ENCODE measurements around the gene APOC3. TPM values are rescaled to one million over a fixed set of nuclear protein-coding genes. Genes with fewer than 3 reads are reported as not detected.

Gene APOC3
- total and polyA plus RNA-seq, 10 of the 15 experiments (the other 5 are each of a cell fraction or from before 2014, with no cell fraction given) = 1.9 TPM; not detected in 9

DNA sequence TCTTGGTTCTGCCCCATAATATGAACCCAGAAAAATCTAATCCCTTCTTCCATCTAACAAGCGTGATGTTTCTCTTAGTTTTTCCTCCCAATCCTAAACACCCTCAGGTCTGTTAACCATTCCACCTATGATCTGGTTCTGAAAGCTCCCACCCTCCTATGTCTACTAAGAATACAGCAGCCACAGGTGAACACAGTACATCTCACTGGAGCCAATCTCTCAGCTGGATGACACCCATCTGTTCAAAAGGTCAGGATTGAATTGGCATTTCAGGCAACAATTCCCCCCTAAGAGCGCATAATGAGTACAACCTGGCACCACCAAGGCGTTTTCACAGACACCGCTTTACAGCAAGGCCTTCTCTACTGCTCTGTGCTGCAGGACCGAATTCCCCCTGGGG, 26.7 kb downstream of the APOC3 start (continued):
- TF ChIP-seq ATF7 (IDR thresholded peaks at IDR 0.05; ENCODE audit: low read depth) (no peak), CHD1 (IDR thresholded peaks at IDR 0.05; ENCODE audit: low read depth, low read length) (no peak), TCF12 (IDR thresholded peaks at IDR 0.05; ENCODE audit: low read depth, low read length) (no peak), POLR2A (IDR thresholded peaks at IDR 0.05; ENCODE audit: low read depth, low read length) (no peak)

DNA sequence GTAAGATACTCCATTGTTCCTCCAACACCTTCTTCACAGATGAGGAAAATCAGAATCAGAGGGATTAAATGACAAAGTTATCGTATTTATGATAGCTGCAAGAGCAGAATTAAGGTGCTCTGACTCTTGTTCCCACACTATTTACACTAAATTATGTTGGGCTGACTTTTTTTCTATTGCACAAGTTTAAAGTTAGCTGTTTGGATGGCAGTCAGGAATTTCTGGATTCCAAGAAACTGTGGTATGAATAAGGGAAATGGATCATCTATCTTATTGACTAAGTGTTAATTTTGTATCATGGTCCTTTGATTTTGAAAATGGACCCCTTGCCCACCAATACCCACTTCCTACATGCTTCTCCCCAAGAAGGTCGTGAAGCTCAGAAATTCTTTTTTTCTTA, 27.6 kb downstream of the APOC3 start:
- ATAC-seq = no peak
- TF ChIP-seq FOS (IDR thresholded peaks at IDR 0.05; ENCODE audit: borderline replicate concordance, extremely low read depth, insufficient read length) (no peak), SIN3A (IDR thresholded peaks at IDR 0.05; ENCODE audit: low read depth, low read length) (no peak), CREB1 (IDR thresholded peaks at IDR 0.05; ENCODE audit: low read depth) (no peak), SPI1 (IDR thresholded peaks at IDR 0.05; ENCODE audit: borderline replicate concordance, insufficient read depth, low read depth, low read length) (no peak), NR2F1 (conservative IDR thresholded peaks at IDR 0.05) (no peak), SMC3 (IDR thresholded peaks at IDR 0.05; ENCODE audit: borderline replicate concordance, low read length) (no peak), NBN (IDR thresholded peaks at IDR 0.05) (no peak), JUNB (IDR thresholded peaks at IDR 0.05) (no peak), TAF1 (IDR thresholded peaks at IDR 0.05; ENCODE audit: borderline replicate concordance, low read depth, low read length) (no peak), CHD4 (IDR thresholded peaks at IDR 0.05) (no peak), SP1 (IDR thresholded peaks at IDR 0.05; ENCODE audit: low read depth, low read length) (no peak), NR2C1 (IDR thresholded peaks at IDR 0.05) (no peak), POLR2AphosphoS2 (IDR thresholded peaks at IDR 0.05; ENCODE audit: low read depth, low read length) (no peak), CHD1 (IDR thresholded peaks at IDR 0.05; ENCODE audit: low read depth, low read length) (no peak), IKZF1 (conservative IDR thresholded peaks at IDR 0.05) (no peak)
- TF ChIP-seq, protein P1, sequence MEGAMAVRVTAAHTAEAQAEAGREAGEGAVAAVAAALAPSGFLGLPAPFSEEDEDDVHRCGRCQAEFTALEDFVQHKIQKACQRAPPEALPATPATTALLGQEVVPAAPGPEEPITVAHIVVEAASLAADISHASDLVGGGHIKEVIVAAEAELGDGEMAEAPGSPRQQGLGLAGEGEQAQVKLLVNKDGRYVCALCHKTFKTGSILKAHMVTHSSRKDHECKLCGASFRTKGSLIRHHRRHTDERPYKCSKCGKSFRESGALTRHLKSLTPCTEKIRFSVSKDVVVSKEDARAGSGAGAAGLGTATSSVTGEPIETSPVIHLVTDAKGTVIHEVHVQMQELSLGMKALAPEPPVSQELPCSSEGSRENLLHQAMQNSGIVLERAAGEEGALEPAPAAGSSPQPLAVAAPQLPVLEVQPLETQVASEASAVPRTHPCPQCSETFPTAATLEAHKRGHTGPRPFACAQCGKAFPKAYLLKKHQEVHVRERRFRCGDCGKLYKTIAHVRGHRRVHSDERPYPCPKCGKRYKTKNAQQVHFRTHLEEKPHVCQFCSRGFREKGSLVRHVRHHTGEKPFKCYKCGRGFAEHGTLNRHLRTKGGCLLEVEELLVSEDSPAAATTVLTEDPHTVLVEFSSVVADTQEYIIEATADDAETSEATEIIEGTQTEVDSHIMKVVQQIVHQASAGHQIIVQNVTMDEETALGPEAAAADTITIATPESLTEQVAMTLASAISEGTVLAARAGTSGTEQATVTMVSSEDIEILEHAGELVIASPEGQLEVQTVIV (IDR thresholded peaks at IDR 0.05; ENCODE audit: borderline replicate concordance, partially characterized antibody) = no peak
- TF ChIP-seq, protein P2, sequence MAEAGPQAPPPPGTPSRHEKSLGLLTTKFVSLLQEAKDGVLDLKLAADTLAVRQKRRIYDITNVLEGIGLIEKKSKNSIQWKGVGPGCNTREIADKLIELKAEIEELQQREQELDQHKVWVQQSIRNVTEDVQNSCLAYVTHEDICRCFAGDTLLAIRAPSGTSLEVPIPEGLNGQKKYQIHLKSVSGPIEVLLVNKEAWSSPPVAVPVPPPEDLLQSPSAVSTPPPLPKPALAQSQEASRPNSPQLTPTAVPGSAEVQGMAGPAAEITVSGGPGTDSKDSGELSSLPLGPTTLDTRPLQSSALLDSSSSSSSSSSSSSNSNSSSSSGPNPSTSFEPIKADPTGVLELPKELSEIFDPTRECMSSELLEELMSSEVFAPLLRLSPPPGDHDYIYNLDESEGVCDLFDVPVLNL (IDR thresholded peaks at IDR 0.05; ENCODE audit: low read depth, low read length) = no peak
- TF ChIP-seq, protein P3, sequence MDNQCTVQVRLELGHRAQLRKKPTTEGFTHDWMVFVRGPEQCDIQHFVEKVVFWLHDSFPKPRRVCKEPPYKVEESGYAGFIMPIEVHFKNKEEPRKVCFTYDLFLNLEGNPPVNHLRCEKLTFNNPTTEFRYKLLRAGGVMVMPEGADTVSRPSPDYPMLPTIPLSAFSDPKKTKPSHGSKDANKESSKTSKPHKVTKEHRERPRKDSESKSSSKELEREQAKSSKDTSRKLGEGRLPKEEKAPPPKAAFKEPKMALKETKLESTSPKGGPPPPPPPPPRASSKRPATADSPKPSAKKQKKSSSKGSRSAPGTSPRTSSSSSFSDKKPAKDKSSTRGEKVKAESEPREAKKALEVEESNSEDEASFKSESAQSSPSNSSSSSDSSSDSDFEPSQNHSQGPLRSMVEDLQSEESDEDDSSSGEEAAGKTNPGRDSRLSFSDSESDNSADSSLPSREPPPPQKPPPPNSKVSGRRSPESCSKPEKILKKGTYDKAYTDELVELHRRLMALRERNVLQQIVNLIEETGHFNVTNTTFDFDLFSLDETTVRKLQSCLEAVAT (IDR thresholded peaks at IDR 0.05) = no peak
- intact Hi-C loops (cut with micrococcal nuclease; ENCODE audit: unreplicated experiment) (no loop called here), in situ Hi-C loops (cut with MboI) (no loop called here)
- ChIA-PET POLR2A (no interaction called here), SMC1A (ENCODE audit: uncharacterized antibody, unreplicated experiment) (no interaction called here), CTCF (interaction anchor here (1.2 to 2.1 kb wide), 3 partner anchors 22 to 369 kb away, joined by 4 to 6 read pairs (median 5); no protein-coding TSS in a partner anchor), RAD21 (ENCODE audit: unreplicated experiment) (no interaction called here)
- Histone ChIP-seq H3K4me2 (ENCODE audit: control insufficient read depth, insufficient read depth) (no peak overlapping the region), H3K79me2 (ENCODE audit: control insufficient read depth, insufficient read depth, low read length) (no peaks in the 10 kb centered on the region), H3K4me3 (no peak overlapping the region), H3K36me3 (ENCODE audit: control insufficient read depth in 2 of 2, insufficient read depth in 2 of 2, low read length in 1 of 2) (peaks cover 3 to 9% of the 10 kb centered on the region in 2 experiments; a peak in 2 of 4 replicates), H3K27me3 (replicated peaks in 1 of 2; ENCODE audit: control insufficient read depth in 2 of 2, insufficient read depth in 2 of 2, low read length in 1 of 2) (no peaks in the 10 kb centered on the region), H3K27ac (ENCODE audit: control insufficient read depth, insufficient read depth) (no peak overlapping the region), H3K4me1 (ENCODE audit: control insufficient read depth, insufficient read depth, low read length) (peaks cover 21% of the 10 kb centered on the region), H2AFZ (ENCODE audit: control insufficient read depth, low read depth, low read length) (no peak overlapping the region), H3K9ac (ENCODE audit: control insufficient read depth, insufficient read depth, low read length) (no peak overlapping the region), H3K9me3 (replicated peaks; ENCODE audit: control insufficient read depth, insufficient read depth, low read length) (no peaks in the 10 kb centered on the region), H4K20me1 (ENCODE audit: control insufficient read depth, insufficient read depth) (no peaks in the 10 kb centered on the region)
- FAIRE-seq = no peak
- WGBS (ENCODE audit: insufficient coverage, insufficient replicate concordance, low lambda C conversion rate, missing lambda C conversion rate) = 69% methylated on average over 2 of the region's 2 CpGs
- no peak for DNase-seq (ENCODE audit: low read depth, low spot score)
- no TSS peak for BruUV-seq (replicated peaks)
